Activated CD4-positive, alpha-beta T cell treated with anti-CD3 and anti-CD28 coated beads for 48 hours (primary cell): ENCODE results near the gene PCDHB1.

Experiments
- DNase-seq: peaks from one replicate; pipeline ENCODE4 v3.0.0-alpha.2; 2020

PCDHB1 gene

GRCh38 chr5:141050622-141051520, at the start of gene PCDHB1:
TSS of gene PCDHB1 (plus strand) at chr5:141051374. CDS start at chr5:141051471, 97 bp downstream.
- no peak for DNase-seq

GRCh38 chr5:141001446-141001843, 49.7 kb upstream of the PCDHB1 start:
- no peak for DNase-seq

- DNase-seq: no peak
Measured at GRCh38 chr5:141001844-141002604, 49.1 kb upstream of the PCDHB1 start.

GRCh38 chr5:141002605-141002965, 48.6 kb upstream of the PCDHB1 start:
- no peak for DNase-seq

GRCh38 chr5:141003031-141003430, 48.1 kb upstream of the PCDHB1 start:
- no peak for DNase-seq

- no peak for DNase-seq
Measured at GRCh38 chr5:141003791-141004611, 47.2 kb upstream of the PCDHB1 start.

GRCh38 chr5:141007791-141008190, 43.4 kb upstream of the PCDHB1 start:
- no peak for DNase-seq

GRCh38 chr5:141010047-141010793, 41.0 kb upstream of the PCDHB1 start:
- DNase-seq: no peak

- no peak for DNase-seq
Measured at GRCh38 chr5:141017943-141018342, 33.2 kb upstream of the PCDHB1 start.

GRCh38 chr5:141022384-141022783, 28.8 kb upstream of the PCDHB1 start:
- no peak for DNase-seq

GRCh38 chr5:141031006-141031405, 20.2 kb upstream of the PCDHB1 start:
- no peak for DNase-seq

- DNase-seq: no peak
Measured at GRCh38 chr5:141032626-141033025, 18.5 kb upstream of the PCDHB1 start.

- no peak for DNase-seq
Measured at GRCh38 chr5:141039061-141039460, 12.1 kb upstream of the PCDHB1 start.

GRCh38 chr5:141039517-141039916, 11.7 kb upstream of the PCDHB1 start:
- DNase-seq: no peak

- DNase-seq: no peak
Measured at GRCh38 chr5:141040093-141040770, 10.9 kb upstream of the PCDHB1 start.

- peak; percentile 87 for DNase-seq
Measured at GRCh38 chr5:141040771-141041426, 10.3 kb upstream of the PCDHB1 start.

- DNase-seq: no peak
Measured at GRCh38 chr5:141041427-141041785, 9.8 kb upstream of the PCDHB1 start.

- DNase-seq: no peak
Measured at GRCh38 chr5:141042555-141042954, 8.6 kb upstream of the PCDHB1 start.

- no peak for DNase-seq
Measured at GRCh38 chr5:141051521-141051866, 320 bp downstream of the PCDHB1 start.

- no peak for DNase-seq
Measured at GRCh38 chr5:141077826-141078225, 26.7 kb downstream of the PCDHB1 start.

- DNase-seq: no peak
Measured at GRCh38 chr5:141082228-141082627, 31.1 kb downstream of the PCDHB1 start.
